Peyer's patch (tissue), 4 donors: Measurements from ENCODE around the gene MCRIP2. TPM values are rescaled to one million over a fixed set of nuclear protein-coding genes. Genes with fewer than 3 reads are reported as not detected.
"Not testable (repeated sequence)": the region's sequence is repeated elsewhere in the genome, so short reads cannot be mapped to it uniquely, and the experiment has no call there.

Experiments used
- DNase-seq, 3 donors: peaks; one replicate each; pipeline ENCODE4 v3.0.0-alpha.2; 2017 to 2019
- H3K27ac ChIP-seq, 4 donors: fragments of 200-600 bp; sonication (generic); one replicate each; pipeline ENCODE4 v1.5.1; 2016 to 2019
- H3K27me3 ChIP-seq, 2 donors: fragments of 200-600 bp; sonication (generic); one replicate each; pipeline ENCODE4 v1.5.1; 2019
- H3K36me3 ChIP-seq, 3 donors: fragments of 200-600 bp; sonication (generic); one replicate each; pipeline ENCODE4 v1.5.1; 2016 to 2019
- H3K4me1 ChIP-seq, 4 donors: fragments of 200-600 bp; sonication (generic); one replicate each; pipeline ENCODE4 v1.5.1; 2016 to 2019
- H3K4me3 ChIP-seq, 4 donors: fragments of 200-600 bp; sonication (generic); 1 replicate in 3 of 4; 2 replicates in 1 of 4; pipeline ENCODE4 v1.5.1; 2016 to 2019; ENCODE audit warnings: mild to moderate bottlenecking in 1 of 4
- H3K9me3 ChIP-seq, 4 donors: fragments of 200-600 bp; sonication (generic); one replicate each; pipeline ENCODE4 v1.5.1; 2016 to 2019; ENCODE audit warnings: mild to moderate bottlenecking in 1 of 4
- CTCF ChIP-seq, 6 experiments: fragments of 450-650 bp in 4 of 6; fragments of 200-600 bp in 2 of 6; sonication (generic) in 1 of 6; IDR thresholded peaks; one replicate each; pipeline ENCODE4 v1.5.1; 2017 to 2019; ENCODE audit warnings: antibody characterized with exemption in 6 of 6, mild to moderate bottlenecking in 3 of 6, moderate library complexity in 1 of 6
- POLR2A ChIP-seq, 2 donors: fragments of 450-650 bp; IDR thresholded peaks; one replicate each; pipeline ENCODE4 v1.5.1; 2017; ENCODE audit warnings: antibody characterized with exemption in 2 of 2, mild to moderate bottlenecking in 2 of 2, moderate library complexity in 2 of 2
- total RNA-seq, 4 donors: library from RNA; depleted of rRNA; stranded (reverse); fragments of >200 nt; gene quantifications; one replicate each; pipeline ENCODE4 v1.1.0, GENCODE V29; 2016

The MCRIP2 gene
- total RNA-seq, 4 donors from 2014 or later: 114 to 260 (median 222) TPM

DNA sequence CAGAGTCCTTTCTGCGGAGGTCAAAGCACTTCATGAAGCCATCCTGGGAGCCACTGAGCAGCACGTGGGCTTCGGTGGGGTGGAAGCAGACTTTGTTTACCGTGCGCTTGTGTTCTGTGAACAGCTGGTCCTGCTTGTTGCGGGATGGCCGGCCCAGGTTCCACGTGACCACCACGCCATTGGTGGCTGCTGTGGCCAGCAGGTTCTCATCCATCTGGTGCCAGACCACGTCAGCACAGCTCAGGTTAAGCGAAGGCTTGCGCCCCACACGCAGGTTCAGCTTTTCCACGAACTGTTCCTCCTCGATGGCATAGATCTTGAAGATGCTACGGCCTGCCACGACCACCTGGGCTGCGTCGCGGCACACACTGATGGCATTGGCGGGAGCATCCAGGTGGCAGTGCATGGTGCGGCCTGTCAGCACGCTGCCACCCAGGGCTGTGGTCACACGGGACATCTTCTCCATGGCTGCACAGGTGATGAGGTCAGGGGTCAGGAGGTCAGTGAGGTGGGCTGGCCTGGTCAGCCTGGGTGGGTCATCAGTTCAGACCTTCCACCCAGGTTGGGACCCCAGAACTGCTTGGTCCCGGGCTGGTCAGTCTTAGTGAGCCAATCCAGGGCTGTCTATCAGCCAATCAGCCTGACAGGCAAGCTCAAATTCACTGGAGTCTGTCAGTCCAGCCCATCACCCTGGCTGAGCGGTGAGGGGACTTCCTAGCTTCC, 47.7 kb downstream of the MCRIP2 start:
- peaks cover 0 to 10% (median 0%) of the 10 kb centered on the region in 3 donors for H3K36me3 ChIP-seq
- H3K4me1 ChIP-seq: peaks cover 0 to 30% (median 22%) of the 10 kb centered on the region in 4 donors
- H3K4me3 ChIP-seq: peak overlapping the region; percentile 71 to 87 (median 74)
- no peaks in the 10 kb centered on the region for H3K9me3 ChIP-seq
- peaks cover 0 to 11% of the 10 kb centered on the region in 2 donors for H3K27me3 ChIP-seq
- H3K27ac ChIP-seq: peak overlapping the region in 3 of 4 donors; percentile 77 to 89 (median 83)
- no peak for DNase-seq
- TF ChIP-seq POLR2A (IDR thresholded peaks at IDR 0.05) (no peak), CTCF (IDR thresholded peaks at IDR 0.05) (no peak)

DNA sequence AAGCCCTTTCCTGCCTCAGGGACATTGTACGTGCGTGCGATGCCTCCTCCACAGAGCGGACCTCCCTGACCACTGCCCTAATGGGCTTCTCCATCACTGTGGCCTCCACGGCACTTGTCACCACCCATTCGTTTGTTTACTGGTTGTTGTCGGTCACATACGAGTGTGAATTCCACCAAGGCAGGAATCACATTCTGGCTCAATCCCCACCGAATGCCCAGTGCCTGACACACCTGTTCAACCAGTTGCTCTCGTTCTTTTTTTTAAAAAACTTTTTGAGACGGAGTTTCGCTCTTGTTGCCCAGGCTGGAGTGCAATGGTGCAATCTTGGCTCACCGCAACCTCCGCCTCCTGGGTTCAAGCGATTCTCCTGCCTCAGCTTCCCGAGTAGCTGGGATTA, 49.6 kb downstream of the MCRIP2 start:
- DNase-seq, H3K9me3 ChIP-seq, H3K4me3 ChIP-seq, H3K27ac ChIP-seq: not testable (repeated sequence)
- H3K4me1 ChIP-seq: peaks cover 0 to 39% (median 28%) of the 10 kb centered on the region in 4 donors
- H3K27me3 ChIP-seq: peaks cover 0 to 25% of the 10 kb centered on the region in 2 donors
- peaks cover 0 to 10% (median 0%) of the 10 kb centered on the region in 3 donors for H3K36me3 ChIP-seq

DNA sequence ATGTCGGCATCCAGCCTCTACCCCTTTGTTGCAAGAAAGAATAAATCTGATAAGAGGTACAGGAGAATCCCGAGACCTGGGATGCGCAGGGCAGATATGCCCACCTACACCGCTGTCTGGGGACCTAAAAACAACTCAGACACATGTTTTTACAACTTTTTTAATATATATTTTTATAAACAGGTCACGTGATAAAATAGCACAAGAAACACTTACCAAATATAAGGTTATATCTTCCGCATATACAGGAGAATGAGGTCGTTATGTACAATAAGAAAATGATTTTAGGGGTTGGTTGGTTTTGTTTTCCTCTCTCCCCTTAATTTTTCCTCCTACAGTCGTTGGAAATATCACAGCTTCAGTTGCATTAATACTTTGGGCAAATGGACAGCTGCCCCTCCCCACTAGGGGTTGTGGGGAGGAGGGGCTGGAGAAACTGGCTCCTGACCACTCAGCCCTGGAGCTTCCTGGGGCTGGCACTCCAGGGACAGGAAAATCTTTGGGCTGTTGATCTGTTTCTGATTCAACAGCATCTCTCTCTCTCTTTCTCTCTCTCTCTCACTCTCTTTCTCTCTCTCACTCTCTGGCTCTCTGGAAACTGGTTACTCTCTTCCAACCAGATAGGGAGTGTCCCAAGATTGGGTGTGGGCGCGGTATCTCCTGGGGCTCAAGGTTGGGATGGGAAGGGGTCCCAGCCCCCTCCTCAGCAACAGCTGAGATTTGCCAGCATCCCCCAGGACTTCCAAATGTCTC, 50.9 kb downstream of the MCRIP2 start:
- TF ChIP-seq POLR2A (IDR thresholded peaks at IDR 0.05): no peak
- TF ChIP-seq CTCF (IDR thresholded peaks at IDR 0.05): no peak
- no peaks in the 10 kb centered on the region for H3K9me3 ChIP-seq
- H3K4me1 ChIP-seq: peaks cover 0 to 41% (median 28%) of the 10 kb centered on the region in 4 donors
- no peaks in the 10 kb centered on the region for H3K36me3 ChIP-seq
- peaks cover 0 to 28% of the 10 kb centered on the region in 2 donors for H3K27me3 ChIP-seq
- no peak overlapping the region for H3K4me3 ChIP-seq
- no peak for DNase-seq
- H3K27ac ChIP-seq: no peak overlapping the region

DNA sequence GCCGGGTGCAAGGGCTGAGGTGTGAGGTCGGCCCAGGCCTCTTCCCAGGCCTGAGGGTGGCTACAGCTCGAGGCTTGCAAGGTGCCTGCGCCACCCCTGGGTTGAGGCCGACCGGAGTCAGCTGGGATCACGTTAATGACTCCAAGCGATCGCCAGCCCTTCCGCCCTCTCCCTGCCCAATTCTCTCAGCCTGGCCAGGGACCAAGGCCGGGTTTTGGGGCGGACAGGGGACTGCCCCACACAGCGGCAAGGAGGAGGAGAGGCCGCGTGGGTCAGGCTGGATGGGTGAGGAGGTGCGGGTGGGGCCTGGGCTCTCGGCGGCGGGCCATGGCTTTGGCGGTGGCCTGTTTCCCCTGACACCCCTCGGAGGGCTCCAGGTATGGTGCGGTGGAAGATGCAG, 51.7 kb downstream of the MCRIP2 start:
- Histone ChIP-seq H3K27ac (no peak overlapping the region), H3K36me3 (no peaks in the 10 kb centered on the region), H3K4me1 (peaks cover 0 to 41% (median 28%) of the 10 kb centered on the region in 4 donors), H3K4me3 (no peak overlapping the region), H3K9me3 (no peaks in the 10 kb centered on the region), H3K27me3 (peaks cover 0 to 28% of the 10 kb centered on the region in 2 donors)
- DNase-seq: no peak
- TF ChIP-seq CTCF (IDR thresholded peaks at IDR 0.05): no peak
- TF ChIP-seq POLR2A (IDR thresholded peaks at IDR 0.05): no peak

DNA sequence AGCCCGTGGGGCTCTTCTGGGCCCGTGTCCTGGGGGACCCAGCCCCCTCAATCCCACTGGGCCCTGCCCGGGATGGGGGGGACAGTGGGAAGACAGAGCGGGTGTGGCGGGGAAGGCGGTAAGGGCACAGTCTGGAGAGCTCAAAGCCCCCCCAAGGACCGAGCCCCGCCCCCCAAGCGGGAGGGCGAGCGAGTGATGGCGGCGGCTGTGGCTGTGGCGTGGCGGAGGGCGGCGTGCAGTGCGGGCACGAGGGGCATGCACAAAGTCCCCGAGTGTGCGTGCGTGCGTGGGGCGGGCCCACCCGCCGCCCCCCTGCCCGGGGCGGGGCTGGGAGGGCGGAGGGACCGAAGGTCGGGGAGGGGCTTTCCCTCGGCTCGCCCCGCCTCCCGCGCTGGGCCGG, 52.1 kb downstream of the MCRIP2 start:
- Histone ChIP-seq H3K9me3 (no peaks in the 10 kb centered on the region), H3K36me3 (no peaks in the 10 kb centered on the region), H3K4me3 (peak overlapping the region in 3 of 4 donors; percentile 45 to 58 (median 54)), H3K4me1 (peaks cover 0 to 39% (median 28%) of the 10 kb centered on the region in 4 donors), H3K27me3 (peaks cover 0 to 28% of the 10 kb centered on the region in 2 donors), H3K27ac (no peak overlapping the region)
- TF ChIP-seq CTCF (IDR thresholded peaks at IDR 0.05) (no peak), POLR2A (IDR thresholded peaks at IDR 0.05) (no peak)
- DNase-seq: no peak
